ENCODE results near the gene AUTS2.

Gene AUTS2

DNA sequence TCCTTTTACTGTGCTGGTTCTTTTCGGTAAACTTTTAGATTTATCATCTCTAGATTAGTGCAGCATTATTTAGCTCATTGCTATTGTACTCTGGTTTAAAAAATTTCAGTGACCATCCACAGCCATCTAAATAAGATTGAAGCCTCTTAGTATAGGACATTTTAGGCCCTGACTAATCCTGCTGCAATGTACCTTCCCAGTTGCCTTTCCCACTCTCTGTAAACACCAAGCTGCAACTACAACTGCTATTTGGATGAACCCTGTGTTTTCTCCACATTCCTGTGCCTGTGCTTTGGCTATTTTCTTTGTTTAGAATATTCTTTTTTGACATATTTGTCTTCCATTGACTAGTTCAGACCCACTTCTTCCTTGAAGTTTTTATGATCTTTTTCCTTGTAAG is 314.6 kb downstream of the AUTS2 start:
- DNase-seq: no peak

DNA sequence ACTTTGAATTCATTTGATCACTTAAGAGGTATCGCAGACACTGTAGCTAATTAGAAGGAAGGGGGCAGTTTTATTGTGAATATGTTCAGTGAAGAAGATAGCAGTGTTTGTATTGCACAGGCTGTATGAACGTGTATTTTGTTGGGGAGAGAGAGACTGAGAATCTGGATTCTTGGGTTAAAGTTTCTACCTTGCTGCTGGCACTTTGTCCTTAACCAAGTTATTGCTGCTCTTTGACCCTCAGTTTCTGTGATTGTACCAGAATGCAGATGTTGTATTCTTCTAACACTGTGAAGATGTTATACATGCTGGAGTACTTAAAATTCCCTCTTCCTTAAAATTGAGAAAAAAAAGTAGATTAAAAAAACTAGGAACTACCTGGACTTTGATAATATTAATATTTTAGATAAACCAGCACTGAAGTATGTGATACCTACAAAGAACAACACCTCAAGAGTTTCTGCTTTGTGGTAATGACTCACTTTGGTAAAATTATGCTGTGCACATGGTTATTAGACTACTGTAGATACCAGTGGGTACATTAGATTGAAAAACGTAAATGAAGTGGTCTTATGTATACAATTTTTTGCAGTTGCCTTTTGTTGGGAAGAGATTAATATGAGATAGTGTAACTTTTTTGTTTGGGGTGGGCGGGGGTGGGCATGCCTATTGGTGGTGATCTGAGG is 321.3 kb downstream of the AUTS2 start:
- DNase-seq: no peak

DNA sequence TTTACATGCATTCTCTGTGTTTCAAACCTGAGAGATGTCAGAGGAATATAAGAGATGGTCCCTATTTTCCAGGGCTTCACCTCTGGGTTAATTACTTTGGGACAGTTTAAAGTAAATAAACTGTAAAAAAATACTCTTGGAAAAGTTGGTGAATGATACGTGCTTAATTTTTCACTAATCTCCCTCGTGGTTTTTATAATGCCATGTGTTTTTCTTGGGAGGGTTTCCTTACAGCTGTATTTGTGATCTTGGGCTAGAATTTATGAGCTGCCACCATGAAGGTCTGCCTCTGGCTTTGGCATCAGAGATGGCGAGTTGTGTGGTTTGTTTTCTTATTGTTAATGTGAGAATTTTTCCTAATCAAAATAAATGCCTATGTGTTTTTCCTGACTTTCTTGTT is 322.5 kb downstream of the AUTS2 start:
- DNase-seq: no peak

DNA sequence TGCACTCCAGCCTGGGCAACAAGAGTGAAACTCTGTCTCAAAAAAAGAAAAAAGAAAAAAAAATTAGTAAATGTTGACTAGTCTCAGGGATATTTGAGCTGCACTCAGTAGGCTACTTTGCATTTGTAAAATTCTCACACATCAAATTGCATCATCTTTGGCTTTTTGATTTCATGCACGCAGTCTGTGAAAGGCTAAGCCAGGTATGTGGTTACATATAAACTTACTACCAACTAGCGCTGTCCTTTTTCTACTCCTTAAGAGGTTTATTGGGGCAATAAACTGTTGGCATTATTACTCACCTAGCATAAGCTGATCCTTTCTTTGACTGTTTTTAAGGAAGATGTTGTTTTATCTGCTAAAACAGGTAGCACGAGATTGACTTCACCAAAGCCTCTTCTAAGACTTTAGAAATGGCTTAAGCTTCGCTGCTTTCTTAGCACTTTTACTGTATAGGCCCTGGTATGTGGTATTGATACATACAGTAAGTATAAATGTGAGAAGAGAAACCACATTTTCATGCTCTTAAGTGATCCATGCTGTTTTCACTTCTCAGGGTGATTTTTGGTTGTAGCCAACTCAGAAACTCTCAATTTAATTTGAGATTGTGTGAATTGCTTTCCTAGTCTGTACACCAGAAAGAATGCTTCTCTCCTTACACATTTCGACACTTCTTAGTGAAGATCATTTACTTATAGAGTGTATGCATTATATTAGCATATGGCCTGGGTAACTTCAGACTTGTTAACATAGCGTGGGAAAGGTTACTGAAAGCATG is 323.9 kb downstream of the AUTS2 start:
- DNase-seq: no peak

DNA sequence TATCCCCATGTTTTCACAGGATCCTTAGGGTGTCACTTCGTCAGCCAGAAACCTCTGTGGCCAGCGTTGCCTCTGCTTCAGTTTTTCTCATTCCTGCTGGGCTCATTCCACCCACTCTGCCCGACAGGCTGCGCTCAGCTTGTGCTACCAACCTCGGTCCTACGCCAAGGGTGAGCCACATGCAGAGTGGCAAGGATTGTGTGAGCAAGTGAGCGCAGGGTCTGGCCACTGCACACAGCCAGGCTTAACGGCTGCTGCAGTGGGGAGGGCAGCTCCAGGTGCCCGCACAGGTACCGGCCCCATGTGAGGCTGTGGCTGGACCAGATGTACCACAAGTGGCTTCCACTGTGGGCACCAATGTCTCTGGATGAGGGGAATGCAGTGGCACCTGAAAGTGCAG is 329.2 kb downstream of the AUTS2 start:
- no peak for DNase-seq

DNA sequence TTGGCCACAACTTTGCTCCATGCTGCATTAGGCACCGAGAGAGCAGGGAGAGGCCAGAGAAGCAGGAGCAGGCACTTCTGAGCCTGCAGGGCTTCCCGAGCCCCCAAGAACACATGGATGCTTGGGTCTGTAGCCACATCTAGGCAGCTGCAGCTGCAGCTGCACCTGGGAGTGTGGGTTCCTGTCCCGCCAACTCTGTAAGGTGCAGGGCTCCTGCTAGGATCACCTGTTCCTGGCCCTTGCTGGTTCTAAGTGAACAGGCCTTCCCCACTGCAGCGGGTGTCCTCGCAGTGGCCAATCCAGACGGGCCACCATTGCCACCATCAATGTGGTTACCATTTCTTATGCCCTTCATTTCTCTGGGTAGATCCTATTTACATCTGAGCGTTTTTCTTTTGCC is 330.3 kb downstream of the AUTS2 start:
- DNase-seq: no peak

DNA sequence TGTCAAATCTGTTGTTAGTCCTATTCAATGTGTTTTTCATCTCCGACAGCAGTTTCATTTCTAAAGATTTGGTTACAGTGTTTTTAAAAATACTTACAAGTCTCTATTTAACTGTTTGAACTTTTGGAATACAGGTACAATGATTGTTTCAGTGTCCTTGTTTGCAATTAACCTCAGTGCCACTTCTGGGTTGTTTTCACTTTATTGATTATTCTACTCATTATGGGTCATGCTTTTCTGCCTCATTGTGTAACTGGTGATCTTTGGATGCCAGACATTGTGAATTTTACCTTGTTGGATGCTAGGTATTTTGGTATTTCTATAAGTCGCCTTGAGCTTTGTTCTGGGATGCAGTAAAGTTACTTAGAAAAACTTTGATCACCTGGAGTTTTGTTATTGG is 331.3 kb downstream of the AUTS2 start:
- no peak for DNase-seq

DNA sequence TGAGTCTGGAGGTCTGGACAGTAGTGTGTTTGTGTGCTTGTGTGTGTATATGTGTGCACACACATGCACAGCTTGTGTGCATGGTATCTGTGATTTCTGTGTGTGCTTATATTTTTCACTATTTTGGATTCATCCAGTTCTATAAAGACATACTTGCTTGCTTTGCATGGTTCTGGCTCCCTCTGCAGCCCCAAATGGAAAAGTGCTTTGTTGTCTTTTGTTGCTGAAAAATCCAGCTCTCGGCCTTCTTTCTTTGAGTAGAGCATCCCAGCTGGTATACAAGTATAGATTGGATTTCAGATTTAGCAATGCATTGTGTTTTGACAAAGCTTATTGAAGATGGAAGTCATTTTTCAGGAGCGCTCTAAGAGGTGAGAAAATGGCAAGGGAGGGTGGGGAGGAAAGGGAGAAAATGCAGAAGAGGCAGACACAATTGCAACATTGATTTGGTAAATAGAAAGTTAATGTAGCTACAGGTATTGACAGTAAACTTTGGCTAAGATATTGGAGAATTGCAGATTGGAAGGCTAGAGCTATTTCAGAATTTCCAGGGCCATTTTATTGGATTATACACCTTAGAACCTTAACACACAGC is 333.9 kb downstream of the AUTS2 start:
- DNase-seq: peak; percentile 46

DNA sequence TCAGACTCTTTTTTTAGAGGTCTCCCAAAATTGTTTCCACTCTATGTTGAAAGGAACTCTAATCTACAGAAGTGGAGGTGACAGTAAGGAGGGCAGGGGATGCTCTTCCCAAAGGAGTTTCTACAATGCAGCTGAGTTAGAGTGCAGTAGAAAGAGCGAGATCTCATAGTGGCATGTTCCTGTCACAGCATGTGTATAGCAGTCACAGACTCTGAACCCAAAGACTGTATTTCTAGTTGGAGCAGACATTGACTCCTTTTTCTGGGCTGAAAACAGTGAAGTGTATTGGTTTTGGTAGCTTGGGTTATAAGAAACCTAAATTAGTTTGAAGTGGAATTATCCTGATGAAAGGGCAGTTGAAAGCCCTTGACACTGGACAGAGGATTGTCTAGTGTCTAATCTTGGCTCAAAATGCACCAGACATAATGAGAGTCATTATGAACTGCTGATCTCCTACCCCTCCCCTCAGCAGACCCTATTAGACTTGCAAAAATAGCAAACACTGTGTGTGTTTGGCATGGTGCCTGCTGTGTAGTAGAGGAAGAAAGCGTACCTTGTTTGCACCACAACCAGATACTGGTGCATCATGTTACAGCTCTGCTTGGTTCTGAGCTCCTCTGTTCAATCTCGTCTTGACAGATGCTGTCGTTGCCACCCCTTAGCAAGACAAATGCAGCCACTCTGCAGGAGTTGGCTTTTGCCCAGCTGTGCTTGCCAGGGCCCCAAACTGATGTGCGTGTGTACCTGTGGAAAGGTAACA is 336.0 kb downstream of the AUTS2 start:
- no peak for DNase-seq

DNA sequence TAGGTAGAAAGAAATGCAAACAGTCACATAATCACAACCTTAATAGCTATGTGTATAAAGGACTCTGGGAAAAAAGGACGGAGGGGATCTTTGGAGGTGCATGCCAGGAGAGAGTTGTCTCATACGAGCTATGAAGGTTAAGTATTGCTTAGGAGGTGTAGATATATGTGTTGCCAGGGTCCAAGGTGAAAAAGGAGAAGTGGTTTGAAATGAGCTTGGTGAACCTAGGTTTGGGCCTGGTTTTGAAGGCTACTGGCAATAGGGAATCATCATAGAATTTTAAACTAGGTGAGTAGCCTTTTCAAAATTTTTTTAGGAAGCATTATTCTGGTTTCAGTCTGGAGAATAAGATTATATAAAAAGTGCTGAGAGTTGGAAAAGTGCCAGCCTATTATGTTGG is 336.8 kb downstream of the AUTS2 start:
- DNase-seq: no peak

DNA sequence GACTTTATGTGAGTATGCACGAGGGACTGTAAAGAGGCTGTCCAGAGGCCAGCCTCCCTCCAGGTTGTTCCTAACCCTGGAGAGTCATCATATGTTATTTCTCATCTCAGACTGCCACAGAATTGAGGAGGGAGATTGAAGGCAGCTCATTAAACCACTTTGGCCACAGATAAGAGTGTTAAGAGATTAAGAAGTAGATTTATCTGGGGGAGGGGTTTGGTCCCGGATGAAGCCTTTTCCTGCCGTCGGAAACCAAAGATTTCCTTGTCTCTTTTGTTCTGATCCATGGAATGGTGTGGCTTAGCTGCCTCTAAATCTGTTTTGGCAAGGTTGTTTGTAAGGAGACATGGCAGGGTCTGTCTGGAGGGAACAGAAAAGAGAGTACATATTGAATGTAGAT is 338.8 kb downstream of the AUTS2 start:
- DNase-seq: no peak

DNA sequence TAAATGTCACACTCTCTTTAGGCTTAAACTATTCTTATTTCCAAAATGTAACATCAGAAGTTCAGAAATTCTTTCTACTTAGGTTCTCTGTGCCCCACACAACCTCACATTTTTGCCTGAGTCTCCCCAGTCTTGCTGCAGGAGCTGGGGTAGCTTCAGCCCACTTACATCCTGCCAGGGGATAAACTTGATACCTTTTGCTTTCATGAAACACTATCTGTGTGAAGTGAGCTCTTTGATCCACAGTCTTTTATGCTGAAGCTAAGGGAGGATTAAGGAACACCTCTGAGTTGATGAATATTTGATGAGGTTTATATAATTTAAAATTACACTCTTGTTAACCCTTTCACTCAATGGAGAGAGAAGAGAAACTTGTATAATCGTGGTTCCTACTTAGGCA is 341.0 kb downstream of the AUTS2 start:
- no peak for DNase-seq

DNA sequence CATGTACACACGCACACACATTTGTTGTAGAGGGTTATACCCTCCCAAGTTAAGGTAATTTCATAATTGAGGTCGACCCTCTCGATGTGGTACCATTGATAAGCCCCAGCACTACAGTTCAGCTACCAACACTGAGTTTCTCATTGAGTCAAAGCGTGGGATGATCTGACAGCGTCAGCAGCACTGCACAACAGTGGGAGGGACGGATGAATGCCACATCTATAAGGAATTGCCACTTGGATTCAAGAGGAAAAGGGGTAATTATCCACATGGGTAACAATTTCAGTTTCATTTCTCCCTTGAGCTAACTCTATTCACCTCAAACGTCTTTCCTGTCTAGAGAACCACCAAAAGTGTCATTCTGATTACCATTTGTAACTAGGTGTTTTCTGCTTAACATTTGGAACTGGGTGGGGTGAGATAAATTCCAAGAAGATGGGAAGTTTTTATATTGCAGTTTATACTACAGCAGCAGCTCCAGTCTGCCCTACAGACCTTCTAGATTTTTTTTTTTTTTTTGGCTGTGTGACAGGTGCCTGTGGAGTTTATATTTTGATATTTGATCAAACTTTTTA is 342.9 kb downstream of the AUTS2 start:
- DNase-seq: no peak

DNA sequence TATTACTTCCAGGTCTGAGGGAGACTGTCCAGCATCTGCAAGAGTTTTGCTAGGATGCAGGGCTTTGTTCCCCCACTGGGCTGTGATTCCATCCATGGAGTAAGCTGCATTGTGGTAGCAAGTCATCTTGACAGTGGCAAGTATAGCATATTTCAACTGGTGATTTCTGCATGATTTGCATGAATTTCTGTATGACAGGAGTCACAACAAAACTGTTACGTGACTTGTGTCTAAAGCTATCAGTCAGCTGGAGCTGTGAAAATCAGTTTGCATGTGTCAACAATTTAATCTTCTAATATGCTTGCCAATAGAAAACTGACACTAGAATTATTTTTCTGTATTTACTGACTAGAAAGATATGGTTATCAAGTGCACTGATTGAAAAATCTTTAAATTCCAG is 344.3 kb downstream of the AUTS2 start:
- no peak for DNase-seq

DNA sequence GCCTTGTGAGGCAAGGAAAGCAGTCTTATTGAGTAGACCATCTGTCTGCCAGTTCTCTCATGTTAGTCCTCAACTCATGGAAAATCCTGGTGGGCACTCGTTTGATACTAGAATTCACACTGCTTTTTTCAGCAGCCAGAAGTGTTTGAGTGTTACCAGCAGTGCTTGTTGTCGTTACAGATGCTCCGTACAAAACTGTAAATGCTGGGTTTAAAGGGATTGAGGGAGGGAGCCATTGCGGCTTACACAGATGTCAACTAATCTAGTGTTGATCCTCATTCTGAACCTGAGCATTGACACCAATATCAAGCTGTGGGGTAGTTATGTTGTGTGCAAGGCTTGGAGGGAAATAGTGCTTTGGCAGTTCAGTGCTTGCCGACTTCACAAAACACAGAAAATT is 348.6 kb downstream of the AUTS2 start:
- no peak for DNase-seq

DNA sequence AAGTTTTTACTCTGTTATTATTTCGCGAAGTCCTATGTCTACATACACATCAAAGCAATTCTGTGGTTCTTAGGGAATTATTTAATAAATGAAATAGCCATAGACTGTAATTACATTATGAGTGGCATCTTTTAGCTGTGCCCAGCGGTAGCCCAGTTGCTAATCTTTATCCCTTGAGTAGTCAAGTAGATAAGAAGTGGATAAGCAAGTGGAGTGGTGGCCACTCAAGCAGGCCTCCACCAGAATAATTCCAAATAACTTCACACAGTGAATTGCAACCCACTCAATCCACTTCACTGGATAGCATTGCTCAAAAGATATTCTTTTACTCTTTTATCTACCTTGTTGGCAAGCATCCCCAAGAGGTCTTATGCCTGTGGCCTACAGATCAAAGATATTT is 349.7 kb downstream of the AUTS2 start:
- no peak for DNase-seq

DNA sequence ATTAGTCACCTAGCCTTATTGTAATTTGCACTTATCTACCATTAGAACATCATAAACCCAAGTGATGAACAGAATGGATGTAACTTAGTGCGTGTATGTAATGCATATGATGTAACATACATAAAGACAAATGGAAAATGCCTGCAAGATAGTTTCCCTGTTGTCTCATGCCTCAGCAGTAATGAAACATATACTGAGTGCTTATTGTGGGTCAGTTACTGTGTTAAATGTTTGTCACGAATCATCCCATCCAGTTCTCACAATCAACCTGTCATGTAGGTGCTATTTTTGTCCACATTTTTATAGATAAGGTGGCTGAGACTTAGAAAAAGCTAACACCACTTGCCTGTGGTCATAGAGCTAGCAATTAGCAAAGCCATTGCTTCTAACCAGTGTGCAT is 350.8 kb downstream of the AUTS2 start:
- no peak for DNase-seq

DNA sequence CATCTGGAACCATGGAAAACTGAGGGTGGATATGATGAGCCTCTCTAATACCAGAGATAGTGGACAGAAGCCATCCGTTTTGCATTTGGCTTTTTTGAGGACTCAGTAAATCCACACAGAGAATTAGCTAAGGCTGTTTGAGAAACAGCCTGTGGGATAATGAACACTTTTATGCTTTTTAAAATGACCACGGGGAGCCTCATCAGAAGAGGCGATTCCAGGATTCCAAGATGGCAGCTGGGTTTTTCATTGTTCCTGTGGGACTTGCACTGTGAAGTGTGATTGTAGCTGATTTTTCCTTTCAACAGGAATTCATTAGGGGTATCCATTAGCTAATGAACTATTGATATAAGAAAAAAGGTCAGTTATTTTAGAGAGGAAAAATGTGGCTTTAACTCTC is 353.2 kb downstream of the AUTS2 start:
- no peak for DNase-seq

DNA sequence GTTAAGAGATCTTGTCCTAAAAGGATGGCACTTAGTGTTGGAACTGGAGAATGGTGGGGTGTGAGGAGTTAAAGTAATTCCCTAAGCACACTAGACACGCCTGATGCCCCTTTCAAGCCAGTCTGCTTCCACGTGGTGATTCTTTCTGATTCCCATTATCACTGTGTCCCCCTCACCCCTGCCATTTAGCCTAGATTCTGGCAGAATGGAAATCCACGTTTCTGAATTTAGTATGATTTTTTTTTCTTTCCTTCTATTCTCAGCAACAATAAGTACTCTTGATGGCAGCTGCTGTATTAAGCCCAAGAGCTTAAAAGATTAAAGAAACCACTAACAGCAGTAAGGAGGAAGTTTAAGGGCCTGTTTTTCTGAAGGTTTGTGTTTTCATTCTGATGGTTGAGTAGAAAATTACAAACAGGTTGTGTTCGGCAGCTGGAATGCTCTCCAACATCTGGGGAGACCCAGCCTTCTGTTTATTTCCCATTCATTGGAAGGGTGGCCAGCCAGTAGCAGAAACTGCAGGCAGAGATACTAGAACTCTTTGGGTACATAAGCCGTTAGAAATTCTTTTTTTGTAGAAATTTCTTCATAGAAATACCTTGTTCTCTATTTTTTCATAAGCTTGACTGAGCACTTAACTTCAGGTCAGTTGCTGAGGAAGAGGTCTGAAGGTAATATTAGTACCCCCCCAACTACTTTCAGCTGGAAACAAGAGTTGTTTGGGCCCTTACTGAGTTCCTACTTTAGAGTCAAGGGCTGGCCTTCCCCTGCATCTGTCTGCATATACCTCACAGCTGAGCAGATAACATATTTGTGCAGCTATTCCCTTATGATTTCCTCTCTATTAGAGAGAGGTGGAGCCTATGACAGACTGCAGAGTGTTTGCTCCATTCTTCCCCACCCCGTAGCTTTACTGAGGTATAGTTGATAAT is 355.1 kb downstream of the AUTS2 start:
- DNase-seq: peak; percentile 13

DNA sequence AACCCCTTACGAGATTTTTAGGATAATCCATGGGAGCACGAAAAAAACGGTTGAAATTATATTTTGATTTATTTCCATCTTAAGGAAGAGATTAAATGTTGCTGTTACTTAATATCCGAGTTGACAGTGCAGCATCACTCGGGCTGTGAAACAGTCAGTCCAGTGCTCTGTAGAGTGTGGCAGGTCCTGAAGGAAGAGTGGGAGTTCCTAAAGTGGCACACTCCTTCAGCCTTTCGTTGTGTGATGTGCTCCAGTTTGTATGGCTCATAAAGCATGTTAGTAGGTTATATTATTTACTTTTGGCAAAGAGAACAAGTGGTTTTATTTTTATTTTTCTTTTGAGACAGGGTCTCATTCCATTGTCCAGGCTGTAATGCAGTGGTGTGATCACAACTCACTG is 358.3 kb downstream of the AUTS2 start:
- DNase-seq: no peak

DNA sequence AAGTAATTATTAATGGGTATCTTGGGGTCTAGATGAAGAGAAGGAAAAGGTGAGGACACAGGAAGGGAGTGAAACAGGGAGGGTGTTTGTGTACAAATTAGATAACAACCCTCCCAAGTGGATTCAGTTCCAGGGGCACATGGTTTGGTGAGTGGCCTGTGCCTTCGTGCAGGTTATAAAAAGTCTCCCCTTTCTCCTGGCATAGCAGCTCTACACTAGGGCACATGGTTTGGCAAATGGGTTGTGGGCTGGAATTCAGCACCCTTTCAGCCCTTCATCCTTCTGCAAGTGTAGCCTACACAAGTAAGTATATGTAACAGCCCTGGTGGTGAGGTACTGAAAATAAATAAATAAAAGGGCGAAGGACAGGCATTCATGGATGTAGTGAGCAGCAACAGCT is 359.4 kb downstream of the AUTS2 start:
- DNase-seq: no peak

Measured in hematopoietic multipotent progenitor cell treated with erythropoietin and hydrocortisone succinate and interleukin-3 and kit ligand, for 6 days (in vitro differentiated cells).